K562 (cell line): ENCODE results near the gene TENT4A. TPM values are rescaled to one million over a fixed set of nuclear protein-coding genes. Genes with fewer than 3 reads are reported as not detected.

Experiments used
- ATAC-seq: fragments of 200-7000 bp; cut with Tn5 transposase; 3 replicates; pipeline ENCODE4 v1.9.1; 2020; ENCODE audit warnings: moderate library complexity
- BruUV-seq: library from RNA; stranded (reverse); fragments of 400-500 nt; replicated peaks from 2 replicates; lab custom pipeline; 2021; lab: Mats Ljungman, UMichigan
- CTCF ChIA-PET: fragments of 300-600 bp; formaldehyde crosslinking; extraction: SDS; loops from one replicate; lab custom pipeline; 2021; ENCODE audit warnings: low intra/inter-chr PET ratio; lab: Yijun Ruan, JAX
- POLR2A ChIA-PET: fragments of 300-600, 350-650 bp; sonication (Branson Sonifier 250); formaldehyde crosslinking; extraction: SDS; loops from one replicate; lab custom pipeline; 2021; ENCODE audit warnings: antibody characterized with exemption, inconsistent platforms; lab: Yijun Ruan, JAX
- DNase-seq, 4 experiments: peaks; one replicate each; pipeline versions ENCODE4 v3.0.0 to v3.0.0-alpha.2; 2011 to 2018; ENCODE audit warnings: low spot score in 3 of 4, mixed read lengths in 3 of 4; ENCODE audit errors: extremely low read depth in 1 of 4
- FAIRE-seq: peaks from 2 replicates; lab custom pipeline; 2011; peaks lifted over from hg19 to GRCh38; lab: Jason Lieb, UNC
- H2AFZ ChIP-seq: 2 replicates; pipeline ENCODE4 v1.6.0; 2011; ENCODE audit warnings: low read depth, low read length, control low read depth, inconsistent platforms
- H3K27ac ChIP-seq: fragments of 200-600 bp; 3 replicates; pipeline ENCODE4 v1.8.0; 2011; ENCODE audit warnings: low read depth, mild to moderate bottlenecking, control low read depth, inconsistent platforms, low read length, moderate library complexity, mixed read lengths; ENCODE audit errors: extremely low read depth
- H3K27me3 ChIP-seq, 2 experiments: fragments of 300-600 bp in 1 of 2; 2 replicates in 1 of 2; 3 replicates in 1 of 2; pipeline versions ENCODE4 v1.6.0 to v1.8.0; 2011; ENCODE audit warnings: inconsistent platforms in 2 of 2, low read length in 2 of 2, mild to moderate bottlenecking in 1 of 2, mixed read lengths in 1 of 2, moderate library complexity in 1 of 2; ENCODE audit not compliant: control insufficient read depth in 2 of 2, insufficient read depth in 2 of 2
- H3K36me3 ChIP-seq: fragments of 300-600 bp; 3 replicates; pipeline ENCODE4 v1.8.0; 2011; ENCODE audit warnings: mild to moderate bottlenecking, low read length, inconsistent platforms; ENCODE audit not compliant: control insufficient read depth, insufficient read depth
- H3K4me1 ChIP-seq, 2 experiments: fragments of 200-600 bp in 1 of 2; replicated peaks in 1 of 2; 2 replicates in 1 of 2; 3 replicates in 1 of 2; pipeline versions ENCODE4 v1.5.1 to v1.8.0; 2011; ENCODE audit warnings: inconsistent platforms in 2 of 2, low read length in 2 of 2, mild to moderate bottlenecking in 1 of 2, mixed read lengths in 1 of 2, moderate library complexity in 1 of 2; ENCODE audit not compliant: control insufficient read depth in 2 of 2, insufficient read depth in 2 of 2
- H3K4me2 ChIP-seq: 2 replicates; pipeline ENCODE4 v1.6.1; 2011; ENCODE audit warnings: low read length, control low read depth, inconsistent platforms, mixed read lengths; ENCODE audit not compliant: insufficient read depth
- H3K4me3 ChIP-seq: fragments of 200-600 bp; sonication (generic), shearing (Covaris generic); 2 replicates; pipeline ENCODE4 v1.5.1; 2016; ENCODE audit warnings: control low read depth, inconsistent platforms
- H3K79me2 ChIP-seq: fragments of 200-600 bp; 3 replicates; pipeline ENCODE4 v1.8.0; 2011; ENCODE audit warnings: low read length, inconsistent platforms; ENCODE audit not compliant: control insufficient read depth, insufficient read depth
- H3K9ac ChIP-seq, 2 experiments: 2 replicates each; pipeline versions ENCODE4 v1.6.0 to v1.6.1; 2011; ENCODE audit warnings: low read depth in 2 of 2, low read length in 2 of 2, control low read depth in 1 of 2, inconsistent platforms in 1 of 2, mild to moderate bottlenecking in 1 of 2, mixed read lengths in 1 of 2; ENCODE audit not compliant: insufficient read depth in 1 of 2
- H3K9me1 ChIP-seq: one replicate; pipeline ENCODE4 v1.6.0; 2011; ENCODE audit warnings: inconsistent platforms, mild to moderate bottlenecking, low read length, moderate library complexity; ENCODE audit not compliant: control insufficient read depth, insufficient read depth
- H3K9me3 ChIP-seq: replicated peaks from 2 replicates; pipeline ENCODE4 v1.5.1; 2011; ENCODE audit warnings: low read depth, low read length, inconsistent platforms; ENCODE audit not compliant: control insufficient read depth, insufficient read depth
- H4K20me1 ChIP-seq: replicated peaks from 2 replicates; pipeline ENCODE4 v1.6.1; 2011; ENCODE audit warnings: low read length, inconsistent platforms, mixed read lengths; ENCODE audit not compliant: control insufficient read depth, insufficient read depth
- ARID3A ChIP-seq: IDR thresholded peaks from 2 replicates; pipeline ENCODE4 v1.6.1; 2012; ENCODE audit warnings: low read depth, low read length, improper control_type of control experiment, borderline replicate concordance
- KAT7 ChIP-seq: sonication (generic); formaldehyde crosslinking; IDR thresholded peaks from 2 replicates; pipeline ENCODE4 v1.8.0; 2022; ENCODE audit warnings: missing genetic modification reagents, mild to moderate bottlenecking, borderline replicate concordance
- KDM2B ChIP-seq: fragments of 250-450 bp; sonication (Bioruptor Pico); IDR thresholded peaks from 2 replicates; pipeline ENCODE4 v1.8.0; 2021; ENCODE audit warnings: mild to moderate bottlenecking, moderate library complexity
- MIER1 ChIP-seq: fragments of 450-650 bp; IDR thresholded peaks from 2 replicates; pipeline ENCODE4 v1.6.1; 2016; ENCODE audit warnings: antibody characterized with exemption, mild to moderate bottlenecking, low read depth
- SMAD4 ChIP-seq: fragments of 250-450 bp; sonication (Bioruptor Pico); conservative IDR thresholded peaks from 2 replicates; pipeline ENCODE4 v1.8.0; 2021; ENCODE audit warnings: inconsistent platforms, mild to moderate bottlenecking, moderate library complexity
- SMARCA5 ChIP-seq: fragments of 450-650 bp; IDR thresholded peaks from 2 replicates; pipeline ENCODE4 v1.6.1; 2016
- ZFP1 ChIP-seq: fragments of 450-650 bp; formaldehyde crosslinking; IDR thresholded peaks from 2 replicates; pipeline ENCODE4 v1.4.0; 2020; ENCODE audit warnings: mild to moderate bottlenecking, mixed read lengths
- ZFP36 ChIP-seq: fragments of 150-350 bp; IDR thresholded peaks from 2 replicates; pipeline ENCODE4 v1.6.1; 2018; ENCODE audit warnings: low read length, low read depth; ENCODE audit not compliant: partially characterized antibody
- ZNF124 ChIP-seq: sonication (generic); formaldehyde crosslinking; IDR thresholded peaks from 2 replicates; pipeline ENCODE4 v1.8.1; 2022; ENCODE audit warnings: missing genetic modification reagents
- ZNF407 ChIP-seq: fragments of 450-650 bp; IDR thresholded peaks from 2 replicates; pipeline ENCODE4 v1.6.1; 2016; ENCODE audit warnings: low read depth
- ZNF644 ChIP-seq: fragments of 200-800 bp; sonication (Bioruptor generic); IDR thresholded peaks from 2 replicates; pipeline ENCODE4 v1.6.1; 2016; ENCODE audit warnings: low read depth, missing genetic modification characterization, missing compliant biosample characterization
- ZNF77 ChIP-seq: fragments of 250-450 bp; sonication (Bioruptor Pico); IDR thresholded peaks from 2 replicates; pipeline ENCODE4 v1.5.0; 2020
- WGBS: fragments of 100-300 bp; shearing (Covaris generic); methylation state at CpG from one replicate; pipeline ENCODE4 v1.1.6; 2016; ENCODE audit warnings: low coverage, mixed read lengths; ENCODE audit not compliant: insufficient coverage; ENCODE audit errors: missing lambda C conversion rate; 5-methylcytosine and 5-hydroxymethylcytosine counted together
- in situ Hi-C: fragments of 300-500 bp; cut with MboI; formaldehyde crosslinking; loops from 4 replicates; pipeline ENCODE4 v1.15.0; 2018; ENCODE audit warnings: inconsistent platforms, mixed read lengths
- intact Hi-C: fragments of 100-400 bp; cut with micrococcal nuclease; formaldehyde crosslinking; loops from 2 replicates; pipeline ENCODE4 v1.14.2; 2022
- polyA plus RNA-seq, 8 experiments: library from polyadenylated mRNA; depleted of rRNA in 4 of 8; stranded (reverse) in 5 of 8; unstranded in 3 of 8; fragments of >200 nt; fragmentation: Nextera tagmentation in 2 of 8; fragmentation: Illumina TruSeq in 1 of 8; extraction: Ambion mirVana in 2 of 8; extraction: Trizol in 1 of 8; gene quantifications; 2 replicates each; pipeline versions ENCODE4 v1.2.1 to v1.2.3, GENCODE V29; 2011 to 2014; ENCODE audit warnings: inconsistent platforms in 1 of 8, missing spikeins in 1 of 8
- total RNA-seq, 7 experiments: library from RNA; depleted of rRNA in 6 of 7; stranded (reverse); fragments of >200 nt in 6 of 7; fragmentation: Illumina TruSeq in 2 of 7; extraction: Trizol in 2 of 7; gene quantifications; 2 replicates each; pipeline versions ENCODE4 v1.2.1 to v1.2.3, GENCODE V29; 2011 to 2021; ENCODE audit warnings: low replicate concordance in 1 of 7

Gene TENT4A
- total and polyA plus RNA-seq, 9 of the 15 experiments (the other 6 are each of a cell fraction or from before 2014, with no cell fraction given): 1.3 to 27.3 (median 13.0) TPM

GRCh38 chr5:6737043-6737941, 24.1 kb downstream of the TENT4A start:
- WGBS: 93% methylated on average over 21 of the region's 24 CpGs
- no peak for ATAC-seq
- TF ChIP-seq ZNF124 (no peak), ZFP1 (CRISPR knock-in tag) (no peak), ARID3A (no peak), SMARCA5 (no peak), MIER1 (no peak), KDM2B (CRISPR knock-in tag) (no peak), ZNF644 (tag) (no peak), ZNF407 (no peak), SMAD4 (CRISPR knock-in tag) (no peak), ZFP36 (no peak), KAT7 (no peak), ZNF77 (no peak)

More at GRCh38 chr5:6737043-6737941, 24.1 kb downstream of the TENT4A start:
- Histone ChIP-seq H3K79me2 (peaks cover 51% of the 10 kb centered on the region), H3K4me2 (no peak overlapping the region), H3K9me1 (no peaks in the 10 kb centered on the region), H4K20me1 (peaks cover 30% of the 10 kb centered on the region; the same call in 1 of the 2 replicates), H3K36me3 (peaks cover 82% of the 10 kb centered on the region), H3K9ac (no peak overlapping the region), H3K9me3 (no peaks in the 10 kb centered on the region), H3K4me3 (no peak overlapping the region), H2AFZ (no peak overlapping the region), H3K4me1 (peaks cover 0 to 12% of the 10 kb centered on the region in 2 experiments; a peak in 3 of 5 replicates), H3K27me3 (no peaks in the 10 kb centered on the region), H3K27ac (no peak overlapping the region)
- BruUV-seq: no TSS peak
- intact Hi-C loops (no loop called here), in situ Hi-C loops (loop anchor here (25.0 kb wide), 1 partner anchor 1250 kb away; no protein-coding TSS in a partner anchor)
- POLR2A ChIA-PET: interaction anchor here (0.6 to 1.4 kb wide), 3 partner anchors 8 to 178 kb away, joined by 3 to 7 read pairs (median 4); no protein-coding TSS in a partner anchor
- DNase-seq: no peak
- CTCF ChIA-PET: interaction anchor here (0.7 kb wide), 1 partner anchor 16 kb away, joined by 3 read pairs; no protein-coding TSS in a partner anchor
- peak; percentile 55 for FAIRE-seq
